ENCODE measurements around the gene C4B. TPM values are rescaled to one million over a fixed set of nuclear protein-coding genes. Genes with fewer than 3 reads are reported as not detected.

Gene C4B
- total RNA-seq, 1 experiment from 2014 or later, result 1.1 TPM

GRCh38 chr6:31966997-31967925 is 47.3 kb upstream of the C4B start:
- H3K36me3 Mint-ChIP-seq (ENCODE audit: insufficient read depth, unreplicated experiment), result peaks cover 67% of the 10 kb centered on the region
- intact Hi-C loops (cut with micrococcal nuclease; ENCODE audit: unreplicated experiment), result no loop called here
- no peaks in the 10 kb centered on the region for H3K9me3 ChIP-seq
- no peak for DNase-seq
- H3K27me3 Mint-ChIP-seq (ENCODE audit: insufficient read depth, unreplicated experiment), result no peaks in the 10 kb centered on the region
- H3K4me3 ChIP-seq (ENCODE audit: low read depth, low read length), result no peak overlapping the region
- CTCF ChIA-PET, result no interaction called here
- no peaks in the 10 kb centered on the region for H3K9me3 Mint-ChIP-seq (ENCODE audit: unreplicated experiment)
- peaks cover 5% of the 10 kb centered on the region; the same call in 1 of the 2 replicates for H3K4me1 ChIP-seq
- POLR2A ChIA-PET, result no interaction called here
- peaks cover 9% of the 10 kb centered on the region for H3K4me1 Mint-ChIP-seq (ENCODE audit: low read depth, unreplicated experiment)
- peaks cover 2% of the 10 kb centered on the region for H3K36me3 ChIP-seq (ENCODE audit: control insufficient read depth, insufficient read depth, low read length)
- H3K27ac Mint-ChIP-seq (ENCODE audit: unreplicated experiment), result no peak overlapping the region
- H3K4me3 Mint-ChIP-seq (ENCODE audit: unreplicated experiment), result no peak overlapping the region
- H3K27me3 ChIP-seq (replicated peaks; ENCODE audit: control insufficient read depth, insufficient read depth, low read length), result no peaks in the 10 kb centered on the region
- BruUV-seq (replicated peaks), result no TSS peak
- no peak for TF ChIP-seq CTCF (IDR thresholded peaks at IDR 0.05; ENCODE audit: insufficient read depth in 1 of 2, low read depth in 1 of 2, low read length in 1 of 2, severe bottlenecking in 1 of 2, unreplicated experiment in 1 of 2)

GRCh38 chr6:31967926-31968320 is 46.7 kb upstream of the C4B start:
- H3K36me3 Mint-ChIP-seq (ENCODE audit: insufficient read depth, unreplicated experiment), result peaks cover 67% of the 10 kb centered on the region
- no peak for TF ChIP-seq CTCF (IDR thresholded peaks at IDR 0.05; ENCODE audit: insufficient read depth in 1 of 2, low read depth in 1 of 2, low read length in 1 of 2, severe bottlenecking in 1 of 2, unreplicated experiment in 1 of 2)
- no peak overlapping the region for H3K27ac Mint-ChIP-seq (ENCODE audit: unreplicated experiment)
- ChIA-PET POLR2A (no interaction called here), CTCF (no interaction called here)
- H3K4me1 Mint-ChIP-seq (ENCODE audit: low read depth, unreplicated experiment), result peaks cover 12% of the 10 kb centered on the region
- no peak overlapping the region for H3K4me3 ChIP-seq (ENCODE audit: low read depth, low read length)
- peaks cover 1% of the 10 kb centered on the region for H3K36me3 ChIP-seq (ENCODE audit: control insufficient read depth, insufficient read depth, low read length)
- no peaks in the 10 kb centered on the region for H3K9me3 ChIP-seq
- H3K4me1 ChIP-seq, result peaks cover 5% of the 10 kb centered on the region; the same call in 1 of the 2 replicates
- no peak for DNase-seq
- H3K4me3 Mint-ChIP-seq (ENCODE audit: unreplicated experiment), result no peak overlapping the region
- BruUV-seq (replicated peaks), result no TSS peak
- no peaks in the 10 kb centered on the region for H3K27me3 ChIP-seq (replicated peaks; ENCODE audit: control insufficient read depth, insufficient read depth, low read length)
- no peaks in the 10 kb centered on the region for H3K9me3 Mint-ChIP-seq (ENCODE audit: unreplicated experiment)
- H3K27me3 Mint-ChIP-seq (ENCODE audit: insufficient read depth, unreplicated experiment), result no peaks in the 10 kb centered on the region
- intact Hi-C loops (cut with micrococcal nuclease; ENCODE audit: unreplicated experiment), result no loop called here

- ChIA-PET POLR2A (no interaction called here), CTCF (no interaction called here)
- BruUV-seq (replicated peaks), result no TSS peak
- Mint-ChIP-seq H3K9me3 (ENCODE audit: unreplicated experiment) (no peaks in the 10 kb centered on the region), H3K4me3 (ENCODE audit: unreplicated experiment) (no peak overlapping the region), H3K4me1 (ENCODE audit: low read depth, unreplicated experiment) (peaks cover 16% of the 10 kb centered on the region), H3K27me3 (ENCODE audit: insufficient read depth, unreplicated experiment) (no peaks in the 10 kb centered on the region), H3K36me3 (ENCODE audit: insufficient read depth, unreplicated experiment) (peaks cover 67% of the 10 kb centered on the region), H3K27ac (ENCODE audit: unreplicated experiment) (no peak overlapping the region)
- Histone ChIP-seq H3K36me3 (ENCODE audit: control insufficient read depth, insufficient read depth, low read length) (peaks cover 1% of the 10 kb centered on the region), H3K4me1 (peaks cover 5% of the 10 kb centered on the region; the same call in 1 of the 2 replicates), H3K27me3 (replicated peaks; ENCODE audit: control insufficient read depth, insufficient read depth, low read length) (no peaks in the 10 kb centered on the region), H3K4me3 (ENCODE audit: low read depth, low read length) (no peak overlapping the region), H3K9me3 (no peaks in the 10 kb centered on the region)
- DNase-seq, result no peak
- intact Hi-C loops (cut with micrococcal nuclease; ENCODE audit: unreplicated experiment), result no loop called here
- TF ChIP-seq CTCF (IDR thresholded peaks at IDR 0.05; ENCODE audit: insufficient read depth in 1 of 2, low read depth in 1 of 2, low read length in 1 of 2, severe bottlenecking in 1 of 2, unreplicated experiment in 1 of 2), result no peak
These were observed 46.3 kb upstream of the C4B start for GRCh38 chr6:31968326-31968725.

Measured in Caco-2 (cell line).